NCI-H128 (cell line): ENCODE results near the gene CHAF1B.
A peak's percentile ranks its signal among the peaks of the same experiment; 100 is the strongest.
"Not testable (repeated sequence)": the region's sequence is repeated elsewhere in the genome, so short reads cannot be mapped to it uniquely, and the experiment has no call there.

Experiments
- DNase-seq: peaks from one replicate; lab custom pipeline; 2025; ENCODE audit not compliant: unreplicated experiment; lab: John Stamatoyannopoulos, UW

Gene CHAF1B

GRCh38 chr21:36385233-36386030, at the start of gene CHAF1B:
Gene CHAF1B, plus strand, starts transcription at chr21:36385392. Its CDS starts 745 bp downstream, at chr21:36386137.
- DNase-seq = peak; percentile 73

DNA sequence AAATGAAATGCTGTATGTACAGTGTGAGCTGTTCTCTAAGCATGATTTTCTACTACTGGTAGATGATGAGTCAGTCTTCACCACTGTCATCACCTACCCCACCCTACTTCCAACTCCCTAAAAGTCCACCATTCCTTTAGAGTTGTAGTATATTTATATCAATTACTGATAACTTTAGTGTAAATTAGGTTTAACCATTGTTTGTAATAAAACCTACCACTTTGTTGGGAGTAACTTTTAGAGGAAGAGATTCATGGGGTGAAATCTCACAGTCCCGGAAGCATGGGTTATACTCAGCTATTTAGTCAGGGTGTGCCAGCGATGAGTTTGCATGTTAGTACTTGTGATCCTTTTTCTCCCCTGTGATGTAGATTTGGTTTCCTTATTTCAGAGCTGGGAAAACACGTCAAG, 48.1 kb upstream of the CHAF1B start:
- DNase-seq = no peak

DNA sequence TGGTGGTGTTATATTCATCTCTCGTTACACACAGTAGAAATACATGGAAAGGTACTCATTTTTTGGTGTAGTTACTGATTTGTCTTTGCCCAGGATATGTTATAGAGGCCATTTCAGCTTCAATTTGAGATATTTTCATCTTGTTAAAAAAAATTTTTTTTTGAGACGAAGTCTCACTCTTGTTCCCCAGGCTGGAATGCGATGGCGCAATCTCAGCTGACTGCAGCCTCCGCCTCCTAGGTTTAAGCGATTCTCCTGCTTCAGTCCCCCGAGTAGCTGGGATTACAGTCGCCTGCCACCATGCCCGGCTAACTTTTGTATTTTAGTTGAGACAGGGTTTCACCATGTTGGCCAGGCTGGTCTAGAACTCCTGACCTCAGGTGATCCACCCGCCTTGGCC, 46.2 kb upstream of the CHAF1B start:
- DNase-seq = no peak

DNA sequence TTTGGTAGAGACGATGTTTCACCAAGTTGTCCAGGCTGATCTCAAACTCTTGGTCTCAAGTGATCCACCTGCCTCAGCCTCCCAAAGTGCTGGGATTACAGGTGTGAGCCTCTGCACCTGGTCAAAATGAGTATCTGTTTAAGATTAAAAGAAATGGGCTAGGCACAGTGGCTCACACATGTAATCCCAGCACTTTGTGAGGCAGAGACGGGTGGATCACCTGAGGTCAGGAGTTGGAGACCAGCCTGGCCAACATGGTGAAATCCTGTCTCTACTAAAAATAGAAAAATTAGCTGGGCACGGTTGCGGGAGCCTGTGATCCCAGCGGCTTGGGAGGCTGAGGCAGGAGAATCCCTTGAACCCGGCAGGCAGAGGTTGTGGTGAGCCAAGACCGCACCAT, 42.6 kb upstream of the CHAF1B start:
- not testable (repeated sequence) for DNase-seq

DNA sequence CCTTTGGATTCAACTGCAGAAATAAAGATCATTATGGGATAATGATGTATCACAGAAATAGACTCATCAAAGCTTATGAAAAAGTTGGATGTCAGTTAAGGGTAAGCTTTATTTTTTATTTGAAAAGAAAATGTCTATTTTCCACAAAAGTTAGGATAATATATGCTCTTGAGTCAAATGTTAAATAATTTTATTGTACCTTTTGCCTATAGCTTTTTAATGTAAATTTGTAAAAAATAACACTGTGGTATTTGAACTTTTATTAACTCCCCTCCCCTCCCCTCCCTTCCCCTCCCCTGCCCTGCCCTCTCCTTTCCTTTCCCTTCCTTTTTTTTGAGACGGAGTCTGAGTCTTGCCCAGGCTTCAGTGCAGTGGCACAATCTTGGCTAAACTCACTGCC, 40.3 kb upstream of the CHAF1B start:
- no peak for DNase-seq

GRCh38 chr21:36347278-36347961, 37.8 kb upstream of the CHAF1B start:
- no peak for DNase-seq

DNA sequence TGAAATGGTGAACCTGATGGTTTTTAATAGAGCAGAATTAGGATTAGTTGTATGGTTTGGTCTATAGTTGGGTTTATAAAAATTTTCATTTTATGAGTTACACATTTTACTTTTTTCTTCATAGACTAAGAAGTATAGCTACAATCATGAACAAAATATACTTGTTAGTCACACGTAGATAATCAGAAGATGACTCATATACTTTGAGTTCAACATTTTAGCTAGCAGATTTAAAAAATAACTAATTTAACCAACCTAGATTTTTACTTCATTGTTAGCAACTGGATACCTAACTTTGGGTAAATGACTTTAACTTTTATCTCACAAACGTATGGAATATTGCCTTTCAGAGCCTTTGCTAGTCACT, 37.2 kb upstream of the CHAF1B start:
- no peak for DNase-seq

DNA sequence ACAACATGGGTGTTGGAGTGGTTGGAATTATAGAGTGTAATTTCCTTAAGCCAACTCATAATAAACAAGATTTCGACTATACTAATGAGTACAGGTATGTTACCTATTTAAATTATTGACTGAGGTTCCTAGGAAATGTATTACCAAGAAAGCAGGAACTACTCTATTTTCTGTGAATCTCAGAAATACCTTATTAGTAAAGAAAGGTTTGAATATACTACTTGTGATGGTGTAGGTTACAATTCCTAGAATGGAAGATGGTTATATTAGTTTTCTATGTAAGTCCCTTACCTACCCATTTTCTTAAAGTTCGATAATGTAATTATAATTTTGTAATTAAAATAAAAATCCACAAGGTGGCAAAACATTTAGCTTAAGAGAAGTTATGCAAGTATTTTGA, 35.9 kb upstream of the CHAF1B start:
- no peak for DNase-seq

- DNase-seq = no peak
These were observed 34.8 kb upstream of the CHAF1B start for GRCh38 chr21:36350282-36350910.

- no peak for DNase-seq
These were observed 30.1 kb upstream of the CHAF1B start for GRCh38 chr21:36354918-36355680.

DNA sequence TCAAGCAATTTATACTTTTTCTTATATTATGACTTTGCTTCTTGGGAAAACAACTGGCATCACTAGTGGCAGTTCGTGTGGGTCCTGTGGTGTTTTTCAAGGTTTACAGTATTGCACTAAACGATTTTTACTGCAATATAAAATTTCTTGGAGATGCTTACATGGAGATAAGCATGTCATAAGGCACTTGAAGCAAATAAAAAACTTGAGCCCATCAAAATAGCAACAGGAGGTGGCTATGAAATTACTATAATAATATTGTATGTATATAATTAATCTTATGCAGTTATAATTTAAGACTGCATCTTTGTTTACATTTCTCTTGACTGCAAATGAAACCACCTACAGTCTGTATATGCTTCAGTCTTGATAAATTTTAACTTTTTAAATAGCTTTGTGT, 29.3 kb upstream of the CHAF1B start:
- no peak for DNase-seq

GRCh38 chr21:36359185-36359584, 26.0 kb upstream of the CHAF1B start:
- no peak for DNase-seq

DNA sequence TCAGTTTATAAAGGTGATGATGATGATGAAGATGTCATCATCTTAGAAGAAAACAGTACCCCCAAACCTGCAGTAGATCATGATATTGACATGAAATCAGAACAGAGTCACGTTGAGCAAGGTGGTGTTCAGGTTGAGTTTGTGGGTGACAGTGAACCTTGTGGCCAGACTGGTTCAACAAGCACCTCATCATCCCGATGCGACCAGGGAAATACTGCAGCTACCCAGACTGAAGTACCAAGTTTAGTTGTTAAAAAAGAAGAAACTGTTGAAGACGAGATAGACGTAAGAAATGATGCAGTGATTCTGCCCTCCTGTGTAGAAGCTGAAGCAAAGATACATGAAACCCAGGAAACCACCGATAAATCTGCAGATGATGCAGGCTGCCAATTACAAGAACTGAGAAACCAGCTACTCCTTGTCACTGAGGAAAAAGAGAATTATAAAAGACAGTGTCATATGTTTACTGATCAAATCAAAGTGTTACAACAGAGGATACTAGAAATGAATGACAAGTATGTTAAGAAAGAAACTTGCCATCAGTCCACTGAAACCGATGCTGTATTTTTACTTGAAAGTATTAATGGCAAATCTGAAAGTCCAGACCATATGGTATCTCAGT, 16.0 kb upstream of the CHAF1B start:
- no peak for DNase-seq

DNA sequence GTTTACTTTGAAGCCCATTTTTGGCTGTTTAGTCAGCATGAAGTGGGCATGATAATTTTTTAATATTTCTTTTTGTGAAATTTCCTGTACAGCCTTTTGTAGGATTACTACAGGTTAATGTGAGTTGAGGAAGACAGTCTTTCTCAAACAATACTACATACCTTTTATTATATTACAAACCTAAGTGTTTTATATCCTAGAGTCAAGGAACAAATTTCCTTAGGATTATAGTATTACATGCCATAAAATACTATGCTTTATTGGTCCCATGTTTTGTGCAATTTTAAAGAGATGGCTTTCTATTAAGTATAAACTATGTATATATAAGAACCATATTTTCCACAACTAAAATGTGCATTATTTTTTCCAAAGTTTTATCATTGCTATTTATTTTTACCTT, 9.2 kb upstream of the CHAF1B start:
- no peak for DNase-seq

DNA sequence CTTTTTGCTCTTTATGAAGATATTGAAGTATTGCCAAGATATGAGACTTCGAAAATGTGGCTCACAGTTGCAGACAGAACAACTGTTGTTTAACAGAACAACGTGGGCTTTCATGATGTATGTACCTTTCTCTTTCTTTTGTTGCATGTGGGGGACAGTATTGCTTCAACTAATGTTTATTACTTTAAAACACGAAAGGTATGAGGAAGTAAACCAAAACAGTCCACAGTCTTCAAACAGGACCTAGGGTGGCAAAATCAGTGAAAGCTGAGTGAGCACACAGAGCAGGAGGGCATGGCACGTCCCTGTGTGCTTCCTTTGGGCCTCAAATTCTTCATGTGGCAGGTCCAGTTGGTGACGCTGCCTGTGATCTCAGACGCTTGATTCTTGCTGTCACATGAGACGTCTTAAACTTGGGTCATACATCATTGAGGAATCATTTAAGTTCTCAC, 7.8 kb upstream of the CHAF1B start:
- no peak for DNase-seq

DNA sequence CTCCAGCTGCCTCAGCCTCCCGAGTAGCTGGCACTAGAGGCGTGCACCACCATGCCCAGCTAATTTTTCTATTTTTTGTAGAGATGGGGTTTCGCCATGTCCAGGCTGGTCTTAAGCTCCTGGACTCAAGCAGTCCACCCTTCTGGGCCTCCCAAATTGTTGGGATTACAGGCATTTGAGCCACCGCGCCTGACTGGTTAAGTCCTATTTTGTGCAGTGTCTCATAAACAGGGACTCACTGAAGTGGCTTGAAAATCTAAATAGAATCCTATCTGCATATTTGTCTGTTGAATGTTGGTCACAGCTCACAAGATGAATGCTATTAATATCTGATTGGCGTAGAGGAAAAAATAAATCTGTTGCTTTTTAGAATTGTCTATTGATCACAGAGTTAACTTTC, 5.9 kb upstream of the CHAF1B start:
- no peak for DNase-seq

GRCh38 chr21:36381841-36382589, 3.2 kb upstream of the CHAF1B start:
- no peak for DNase-seq

DNA sequence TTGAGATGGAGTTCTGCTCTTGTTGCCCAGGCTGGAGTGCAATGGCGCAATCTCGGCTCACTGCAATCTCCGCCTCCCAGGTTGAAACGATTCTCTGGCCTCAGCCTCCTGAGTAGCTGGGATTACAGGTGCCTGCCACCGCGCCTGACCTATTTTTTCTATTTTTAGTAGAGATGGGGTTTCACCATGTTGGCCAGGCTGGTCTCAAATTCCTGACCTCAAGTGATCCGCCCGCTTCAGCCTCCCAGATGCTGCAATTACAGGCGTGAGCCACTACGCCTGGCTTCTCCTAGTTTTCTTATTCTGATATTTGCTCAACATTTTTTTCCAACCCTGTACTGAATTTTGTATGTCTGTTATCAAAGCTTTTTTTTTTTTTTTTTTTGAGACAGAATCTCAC, 2.5 kb upstream of the CHAF1B start:
- not testable (repeated sequence) for DNase-seq

GRCh38 chr21:36384885-36385232, 333 bp upstream of the CHAF1B start:
- no peak for DNase-seq

GRCh38 chr21:36386031-36386642, 945 bp downstream of the CHAF1B start:
- no peak for DNase-seq
